HepG2 (cell line): ENCODE data around the gene ZNF777. TPM values are rescaled to one million over a fixed set of nuclear protein-coding genes. Genes with fewer than 3 reads are reported as not detected.

Experiments
- ATAC-seq: fragments of 200-7000 bp; cut with Tn5 transposase; 3 replicates; pipeline ENCODE4 v1.9.1; 2020; ENCODE audit warnings: mild to moderate bottlenecking, moderate library complexity
- BruUV-seq: library from RNA; stranded (reverse); fragments of 400-500 nt; replicated peaks from 2 replicates; lab custom pipeline; 2021; lab: Mats Ljungman, UMichigan
- CTCF ChIA-PET: fragments of 300-600 bp; formaldehyde crosslinking; extraction: SDS; loops from one replicate; lab custom pipeline; 2021; ENCODE audit warnings: low total read pairs, inconsistent platforms, low intra/inter-chr PET ratio; lab: Yijun Ruan, JAX
- POLR2A ChIA-PET: fragments of 350-600 bp; sonication (Branson Sonifier 250); formaldehyde crosslinking; loops from one replicate; lab custom pipeline; 2020; ENCODE audit warnings: antibody characterized with exemption, inconsistent platforms; lab: Yijun Ruan, JAX
- DNase-seq: peaks from one replicate; pipeline ENCODE4 v3.0.0-alpha.2; 2015; ENCODE audit warnings: low spot score
- FAIRE-seq: peaks from 3 replicates; lab custom pipeline; 2011; peaks lifted over from hg19 to GRCh38; lab: Jason Lieb, UNC
- H2AFZ ChIP-seq: one replicate; pipeline ENCODE4 v1.6.1; 2011; ENCODE audit warnings: low read length, inconsistent platforms
- H3K27ac ChIP-seq: fragments of 300-600 bp; 3 replicates; pipeline ENCODE4 v1.8.0; 2011; ENCODE audit warnings: mixed run types, mild to moderate bottlenecking, mixed read lengths, low read length, inconsistent platforms; ENCODE audit not compliant: insufficient read depth; ENCODE audit errors: extremely low read length
- H3K27me3 ChIP-seq, 2 experiments: fragments of 200-600 bp in 1 of 2; 2 replicates in 1 of 2; 3 replicates in 1 of 2; pipeline versions ENCODE4 v1.6.0 to v1.8.0; 2011; ENCODE audit warnings: low read length in 2 of 2, mild to moderate bottlenecking in 2 of 2, moderate library complexity in 2 of 2, inconsistent platforms in 1 of 2; ENCODE audit not compliant: insufficient read depth in 2 of 2, control insufficient read depth in 1 of 2
- H3K36me3 ChIP-seq, 2 experiments: fragments of 200-600 bp in 1 of 2; replicated peaks in 1 of 2; 2 replicates in 1 of 2; 3 replicates in 1 of 2; pipeline versions ENCODE4 v1.5.1 to v1.8.0; 2011; ENCODE audit warnings: low read length in 2 of 2, inconsistent platforms in 1 of 2; ENCODE audit not compliant: insufficient read depth in 2 of 2, control insufficient read depth in 1 of 2
- H3K4me1 ChIP-seq: 2 replicates; pipeline ENCODE4 v1.5.1; 2012; ENCODE audit warnings: low read length, inconsistent platforms; ENCODE audit not compliant: insufficient read depth
- H3K4me2 ChIP-seq: 2 replicates; pipeline ENCODE4 v1.6.0; 2011; ENCODE audit warnings: low read depth, low read length, inconsistent platforms
- H3K4me3 ChIP-seq, 3 experiments: fragments of 200-600 bp in 1 of 3; sonication (generic), shearing (Covaris generic) in 1 of 3; replicated peaks in 1 of 3; 2 replicates each; pipeline ENCODE4 v1.5.1; 2011 to 2016; ENCODE audit warnings: low read length in 3 of 3, inconsistent platforms in 2 of 3, low read depth in 2 of 3, mild to moderate bottlenecking in 2 of 3, control low read depth in 1 of 3, mixed read lengths in 1 of 3; ENCODE audit not compliant: insufficient read depth in 1 of 3
- H3K79me2 ChIP-seq: one replicate; pipeline ENCODE4 v1.6.1; 2011; ENCODE audit warnings: low read length, inconsistent platforms; ENCODE audit not compliant: insufficient read depth
- H3K9ac ChIP-seq: 2 replicates; pipeline ENCODE4 v1.6.0; 2011; ENCODE audit warnings: mild to moderate bottlenecking, low read depth, low read length, inconsistent platforms; ENCODE audit not compliant: insufficient read depth
- H3K9me3 ChIP-seq: 2 replicates; pipeline ENCODE4 v1.5.1; 2012; ENCODE audit warnings: mild to moderate bottlenecking, low read length
- H4K20me1 ChIP-seq: 2 replicates; pipeline ENCODE4 v1.6.0; 2011; ENCODE audit warnings: inconsistent platforms, mild to moderate bottlenecking, low read length, moderate library complexity; ENCODE audit not compliant: insufficient read depth
- ASH2L ChIP-seq: fragments of 300-600, 200-600 bp; sonication (generic); IDR thresholded peaks from 2 replicates; pipeline ENCODE4 v1.7.0; 2017; ENCODE audit warnings: low read depth, mild to moderate bottlenecking, moderate library complexity, mixed read lengths, low read length; ENCODE audit not compliant: insufficient read length
- BCL3 ChIP-seq: sonication (generic); formaldehyde crosslinking; IDR thresholded peaks from 2 replicates; pipeline ENCODE4 v1.5.1; 2020; ENCODE audit warnings: mild to moderate bottlenecking, missing genetic modification reagents, moderate library complexity
- BHLHE40 ChIP-seq: IDR thresholded peaks from 2 replicates; pipeline ENCODE4 v1.6.1; 2011; ENCODE audit warnings: low read length, improper control_type of control experiment
- FOXA1 ChIP-seq, 2 experiments: fragments of 450-650 bp in 1 of 2; sonication (generic) in 1 of 2; formaldehyde crosslinking in 1 of 2; IDR thresholded peaks; 2 replicates each; pipeline versions ENCODE4 v1.4.0 to v1.6.1; 2016 to 2020; ENCODE audit warnings: missing genetic modification reagents in 1 of 2
- RBFOX2 ChIP-seq: fragments of 200-400 bp; formaldehyde crosslinking; IDR thresholded peaks from 2 replicates; pipeline ENCODE4 v1.6.1; 2017; ENCODE audit warnings: low read depth, mild to moderate bottlenecking, low read length
- TMF1 ChIP-seq: sonication (generic); formaldehyde crosslinking; IDR thresholded peaks from 2 replicates; pipeline ENCODE4 v1.8.1; 2022; ENCODE audit warnings: low read depth, missing genetic modification reagents
- UBTF ChIP-seq: sonication (generic); formaldehyde crosslinking; IDR thresholded peaks from 2 replicates; pipeline ENCODE4 v1.4.0; 2020; ENCODE audit warnings: mild to moderate bottlenecking, missing genetic modification reagents
- ZBTB42 ChIP-seq: sonication (generic); formaldehyde crosslinking; IDR thresholded peaks from 2 replicates; pipeline ENCODE4 v1.5.0; 2020; ENCODE audit warnings: mild to moderate bottlenecking, missing genetic modification reagents
- ZFX ChIP-seq: sonication (generic); formaldehyde crosslinking; IDR thresholded peaks from 2 replicates; pipeline ENCODE4 v1.4.0; 2020; ENCODE audit warnings: mild to moderate bottlenecking, low read depth, missing genetic modification reagents, moderate library complexity
- ZNF33A ChIP-seq: sonication (generic); formaldehyde crosslinking; IDR thresholded peaks from 2 replicates; pipeline ENCODE4 v1.5.1; 2020; ENCODE audit warnings: missing genetic modification reagents, mild to moderate bottlenecking, moderate library complexity, borderline replicate concordance
- WGBS: methylation state at CpG from one replicate; pipeline ENCODE4 v1.1.6; 2017; ENCODE audit warnings: low lambda C conversion rate; 5-methylcytosine and 5-hydroxymethylcytosine counted together
- in situ Hi-C: cut with HindIII; loops from 2 replicates; pipeline ENCODE4 v1.10.0; 2017; ENCODE audit warnings: low pct_unique_long_range_greater_than_20kb; ENCODE audit not compliant: extremely low pct_ligation_motif_present
- intact Hi-C: fragments of 100-400 bp; cut with micrococcal nuclease; formaldehyde crosslinking; loops from one replicate; pipeline ENCODE4 v1.10.0; 2022; ENCODE audit not compliant: unreplicated experiment
- polyA plus RNA-seq, 8 experiments: library from polyadenylated mRNA; depleted of rRNA in 3 of 8; stranded (reverse) in 7 of 8; unstranded in 1 of 8; fragments of >200 nt; fragmentation: Illumina TruSeq in 4 of 8; extraction: Trizol in 4 of 8; gene quantifications; 2 replicates each; pipeline versions ENCODE4 v1.2.1 to v1.2.3, GENCODE V29; 2011 to 2016; ENCODE audit warnings: low read depth in 4 of 8, missing spikeins in 1 of 8, mixed read lengths in 1 of 8; ENCODE audit not compliant: insufficient read depth in 1 of 8
- total RNA-seq, 5 experiments: library from RNA; depleted of rRNA; stranded (reverse); fragments of >200 nt; fragmentation: Illumina TruSeq; extraction: Trizol; gene quantifications; 2 replicates each; pipeline ENCODE4 v1.2.3, GENCODE V29; 2016; ENCODE audit warnings: low read depth in 1 of 5
- TF ChIP-seq, protein P1 (sequence below): sonication (generic); formaldehyde crosslinking; IDR thresholded peaks from 2 replicates; pipeline ENCODE4 v1.8.1; 2023; ENCODE audit warnings: mild to moderate bottlenecking, missing genetic modification reagents

Gene ZNF777
- total and polyA plus RNA-seq, 2 of the 13 experiments (the other 11 are each of a cell fraction or from before 2014, with no cell fraction given): 3.8 to 6.0 TPM

GRCh38 chr7:149462101-149462520, 1.2 kb upstream of the ZNF777 start:
- Histone ChIP-seq H3K9ac (no peak overlapping the region), H3K27ac (no peak overlapping the region), H3K27me3 (no peaks in the 10 kb centered on the region)
- FAIRE-seq (no peak), DNase-seq (no peak)
- POLR2A ChIA-PET: no interaction called here
- TF ChIP-seq ZNF33A (CRISPR knock-in tag) (no peak), ZBTB42 (no peak)
- TF ChIP-seq, all 625 proteins: peak for 0
- Histone ChIP-seq H2AFZ (no peak overlapping the region), H3K4me2 (no peak overlapping the region), H3K4me3 (no peak overlapping the region), H3K36me3 (no peaks in the 10 kb centered on the region), H3K4me1 (peaks cover 12% of the 10 kb centered on the region), H3K9me3 (no peaks in the 10 kb centered on the region), H3K79me2 (peaks cover 12% of the 10 kb centered on the region), H4K20me1 (no peaks in the 10 kb centered on the region; the same call in 1 of the 2 replicates)
- WGBS: 70% methylated on average over 9 of the region's 9 CpGs
- in situ Hi-C loops (no loop called here), intact Hi-C loops (no loop called here)
- CTCF ChIA-PET: no interaction called here
- no TSS peak for BruUV-seq
- no peak for ATAC-seq

DNA sequence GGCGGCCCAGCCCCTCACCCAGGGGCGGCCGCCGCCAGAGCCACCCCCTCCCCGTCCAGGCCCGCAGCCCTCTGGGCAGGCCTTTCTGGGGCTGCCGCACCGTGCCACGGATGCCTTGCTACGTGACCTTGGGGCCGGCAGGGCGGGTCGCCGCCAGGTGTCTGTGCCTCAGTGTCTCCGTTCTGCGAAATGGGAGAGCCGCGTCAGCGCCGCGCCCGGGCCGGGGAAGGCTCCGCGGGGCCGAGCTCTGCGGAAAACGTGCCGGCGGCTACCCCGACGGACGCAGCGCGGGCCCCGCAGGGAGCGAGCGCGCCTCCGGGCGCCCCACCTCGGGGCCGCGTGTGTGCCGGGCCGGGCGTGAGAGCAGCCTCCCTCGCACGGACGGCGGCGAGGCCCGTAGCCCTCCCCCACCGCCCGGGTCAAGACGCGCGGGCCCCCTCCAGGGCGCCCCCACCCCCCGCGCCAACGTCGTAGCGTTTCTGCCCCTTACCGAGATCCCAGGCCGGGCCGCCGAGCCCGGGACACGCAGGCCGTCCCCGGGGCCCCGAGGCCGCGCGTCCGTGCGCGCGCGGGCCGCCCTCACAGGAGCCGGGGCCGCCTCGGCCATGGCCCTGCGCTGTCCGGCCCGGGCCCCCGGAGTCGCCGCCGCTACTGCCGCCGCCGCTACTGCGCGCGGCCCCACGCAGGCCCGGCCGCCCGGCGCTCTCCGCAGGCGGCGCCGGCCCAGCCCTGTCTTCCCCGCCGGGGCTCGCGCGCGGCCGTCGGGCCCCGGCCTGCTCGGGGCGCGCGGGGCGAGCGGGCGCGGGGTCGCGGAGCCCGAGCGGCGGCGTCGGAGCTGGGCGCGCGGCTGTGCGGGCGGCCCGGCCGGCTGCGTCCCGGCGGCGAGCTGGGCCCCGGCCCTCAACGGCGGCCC, 1.1 kb downstream of the ZNF777 start:
- Histone ChIP-seq H4K20me1 (no peaks in the 10 kb centered on the region; the same call in 1 of the 2 replicates), H3K4me2 (peak overlapping the region; percentile 83), H3K4me3 (peak overlapping the region; percentile 83), H3K27me3 (no peaks in the 10 kb centered on the region), H3K4me1 (peaks cover 12% of the 10 kb centered on the region), H3K27ac (no peak overlapping the region), H3K9me3 (no peaks in the 10 kb centered on the region), H2AFZ (no peak overlapping the region), H3K9ac (peak overlapping the region; percentile 78), H3K79me2 (peaks cover 12% of the 10 kb centered on the region), H3K36me3 (peaks cover 6 to 20% of the 10 kb centered on the region in 2 experiments)
- FAIRE-seq (no peak), DNase-seq (no peak), ATAC-seq (peak; percentile 24)
- ChIA-PET POLR2A (interaction anchor here (1.0 to 2.0 kb wide), 5 partner anchors 37 to 431 kb away, joined by 3 to 16 read pairs (median 4); partner anchors contain the start of genes PDIA4 and ZNF783), CTCF (interaction anchor here (2.0 kb wide), 1 partner anchor 38 kb away, joined by 8 read pairs; the partner anchor contains the start of gene ZNF746)
- intact Hi-C loops: no loop called here
- no TSS peak for BruUV-seq
- 0% methylated on average over 9 of the region's 145 CpGs for WGBS
- in situ Hi-C loops: no loop called here
- no peak for TF ChIP-seq FOXA1 (IDR thresholded peaks at IDR 0.05)
- no peak for TF ChIP-seq FOXA1 (CRISPR knock-in tag; IDR thresholded peaks at IDR 0.05)
- TF ChIP-seq TMF1 (CRISPR knock-in tag): 0 out of 2 replicates have a peak, but pooled peaks have one; percentile 35
- TF ChIP-seq RBFOX2: peak; percentile 54; the same call in 1 of the 2 replicates
- peak; percentile 69; the same call in 1 of the 2 replicates for TF ChIP-seq UBTF (CRISPR knock-in tag)
- TF ChIP-seq BCL3: 0 out of 2 replicates have a peak, but pooled peaks have one; percentile 26
- TF ChIP-seq, protein P1, sequence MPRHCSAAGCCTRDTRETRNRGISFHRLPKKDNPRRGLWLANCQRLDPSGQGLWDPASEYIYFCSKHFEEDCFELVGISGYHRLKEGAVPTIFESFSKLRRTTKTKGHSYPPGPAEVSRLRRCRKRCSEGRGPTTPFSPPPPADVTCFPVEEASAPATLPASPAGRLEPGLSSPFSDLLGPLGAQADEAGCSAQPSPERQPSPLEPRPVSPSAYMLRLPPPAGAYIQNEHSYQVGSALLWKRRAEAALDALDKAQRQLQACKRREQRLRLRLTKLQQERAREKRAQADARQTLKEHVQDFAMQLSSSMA (CRISPR knock-in tag): no peak
- TF ChIP-seq ZFX (CRISPR knock-in tag): peak; percentile 48
- TF ChIP-seq ASH2L: peak; percentile 29
- 0 out of 2 replicates have a peak, but pooled peaks have one; percentile 17 for TF ChIP-seq BHLHE40
